Inflammatory macrophage (primary cell): ENCODE results near the gene CD300A.
"Not testable (repeated sequence)": the region's sequence is repeated elsewhere in the genome, so short reads cannot be mapped to it uniquely, and the experiment has no call there.

ENCODE experiments used
- DNase-seq, 2 donors: peaks; one replicate each; pipeline ENCODE4 v3.0.0-alpha.2; 2020 to 2022

Gene CD300A

DNA sequence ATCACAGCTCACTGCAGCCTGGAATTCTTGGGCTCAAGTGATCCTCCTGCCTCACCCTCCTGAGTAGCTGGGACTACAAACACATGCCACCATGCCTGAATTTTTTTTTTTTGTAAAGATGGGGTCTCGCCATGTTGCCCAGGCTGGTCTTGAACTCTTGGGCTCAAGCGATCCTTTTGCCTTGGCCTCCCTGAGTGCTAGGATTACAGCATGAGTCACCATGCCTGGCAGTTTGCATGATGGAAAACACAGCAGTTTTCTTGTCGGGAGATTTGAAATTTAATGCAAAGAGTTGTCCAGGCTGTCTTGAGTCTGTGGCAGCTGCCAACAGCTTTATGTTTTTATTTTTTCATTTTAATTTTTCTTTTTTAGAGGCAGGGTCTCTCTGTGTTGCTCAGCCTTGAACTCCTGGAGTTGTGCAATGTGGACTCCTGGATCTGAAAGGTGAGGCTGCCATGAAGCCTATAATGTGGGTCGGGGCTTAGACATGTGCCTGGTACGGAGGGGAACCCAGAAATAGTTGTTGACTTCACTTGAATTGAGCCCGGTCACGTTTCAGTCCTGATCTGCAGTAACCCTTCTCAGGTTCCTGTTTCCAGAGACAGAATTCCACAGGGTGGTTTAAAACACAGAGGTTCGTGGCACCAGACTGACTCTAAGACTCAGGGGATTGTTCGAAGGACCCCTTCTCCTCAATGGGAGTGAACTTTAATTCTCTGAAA lies 18.7 kb downstream of the CD300A start:
- DNase-seq, result no peak

- DNase-seq, result no peak
Measured at GRCh38 chr17:74485841-74486240, 19.4 kb downstream of the CD300A start.

- DNase-seq, result not testable (repeated sequence)
Measured at GRCh38 chr17:74488276-74488675, 21.8 kb downstream of the CD300A start.

DNA sequence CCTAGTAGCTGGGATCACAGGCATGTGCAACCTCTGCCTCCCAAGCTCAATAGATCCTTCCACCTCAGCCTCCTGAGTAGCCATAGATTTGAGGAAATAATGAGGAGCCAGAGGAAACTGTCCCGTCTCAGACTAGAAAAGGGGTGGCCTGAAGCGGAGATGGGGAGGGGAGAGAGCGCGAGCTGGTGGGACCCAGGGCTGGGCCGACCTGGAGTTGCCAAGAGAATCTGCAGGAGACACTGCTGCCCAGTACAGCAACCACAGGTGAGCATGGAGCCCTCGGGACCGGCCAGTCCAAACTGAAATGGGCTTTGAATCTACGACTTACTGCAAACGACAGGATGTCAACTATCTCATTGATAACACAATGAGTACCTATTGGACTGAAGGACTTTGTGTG lies 24.3 kb downstream of the CD300A start:
- no peak for DNase-seq

DNA sequence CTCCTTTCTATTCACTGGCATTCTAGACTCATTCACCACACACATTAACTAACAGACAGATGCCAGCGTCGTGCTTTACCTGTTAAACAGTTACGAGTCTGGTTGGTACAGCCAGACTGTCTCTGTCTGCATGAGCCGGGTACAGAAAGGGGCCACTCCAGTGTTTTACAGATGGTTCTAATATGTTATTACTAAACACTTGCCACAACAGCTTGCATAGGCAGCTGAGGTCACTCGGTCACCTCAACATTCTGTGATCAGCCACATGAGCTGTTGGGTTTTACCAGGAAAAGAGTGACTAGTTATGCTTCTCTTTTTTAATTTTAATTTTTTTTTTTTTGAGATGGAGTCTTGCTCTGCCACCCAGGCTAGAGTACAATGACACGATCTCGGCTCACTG lies 25.2 kb downstream of the CD300A start:
- peak; percentile 88 to 91 for DNase-seq

DNA sequence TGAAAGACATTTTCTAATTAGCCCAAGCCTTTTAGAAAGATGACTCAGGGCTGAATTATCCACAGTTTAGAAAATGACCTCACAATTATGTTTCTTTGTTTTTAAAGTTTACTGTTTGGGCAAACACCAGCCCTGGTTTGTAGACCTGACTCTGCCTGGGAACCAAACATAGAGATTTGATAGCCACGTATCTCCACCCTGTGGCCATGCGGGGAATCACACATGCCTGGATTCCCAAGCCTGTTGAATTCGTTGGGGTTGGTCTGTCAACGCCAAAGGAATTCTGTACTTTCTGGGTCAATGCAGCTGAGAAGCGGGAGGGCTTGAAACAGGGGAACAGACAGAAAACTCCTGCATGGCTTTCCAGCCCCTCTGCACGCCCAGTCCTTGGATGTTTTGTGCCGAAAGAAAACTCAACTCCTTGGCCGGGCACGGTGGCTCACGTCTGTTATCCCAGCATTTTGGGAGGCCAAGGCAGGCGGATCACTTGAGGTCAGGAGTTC lies 26.9 kb downstream of the CD300A start:
- DNase-seq, result peak; percentile 81 to 84

DNA sequence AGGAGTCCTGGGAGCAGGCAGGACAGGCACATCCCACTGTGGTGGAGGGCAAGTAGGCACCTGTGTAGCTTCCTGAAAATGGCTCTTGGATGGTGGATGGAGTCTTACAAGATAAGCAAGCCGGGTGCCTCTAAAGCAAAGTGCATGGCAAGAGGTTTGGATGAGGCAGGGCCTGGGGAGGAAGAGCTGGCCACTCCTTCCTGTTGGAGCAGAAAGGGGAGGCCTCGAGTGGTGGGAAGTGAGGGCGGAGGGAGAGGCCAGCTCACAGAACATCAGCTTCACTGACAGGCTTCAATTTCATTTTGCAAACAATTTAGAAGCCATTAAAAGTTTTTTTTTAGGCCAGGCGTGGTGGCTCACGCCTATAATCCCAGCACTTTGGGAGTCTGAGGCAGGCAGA lies 31.0 kb downstream of the CD300A start:
- peak; percentile 31 to 56 for DNase-seq

GRCh38 chr17:74499992-74500391 lies 33.6 kb downstream of the CD300A start:
- no peak for DNase-seq

DNA sequence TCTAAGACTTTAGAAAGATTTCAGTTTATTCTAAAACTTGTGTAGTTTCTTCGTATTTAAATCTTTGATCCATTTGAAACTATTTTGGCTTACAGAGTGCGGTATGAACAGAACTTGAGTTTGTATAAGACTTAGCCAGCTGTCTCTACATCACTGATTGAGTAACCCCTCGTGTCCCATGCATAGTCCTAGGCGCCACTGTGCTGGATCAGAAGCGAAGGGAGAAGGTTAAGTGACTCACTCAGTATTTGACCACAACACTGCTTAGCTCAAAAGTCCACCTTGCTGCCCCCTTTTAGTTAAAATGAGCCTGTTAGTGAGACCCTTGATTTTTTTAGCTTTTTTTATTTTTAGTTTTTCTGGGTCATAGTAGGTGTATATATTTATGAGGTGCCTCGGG lies 36.4 kb downstream of the CD300A start:
- peak; percentile 58 to 70 for DNase-seq

DNA sequence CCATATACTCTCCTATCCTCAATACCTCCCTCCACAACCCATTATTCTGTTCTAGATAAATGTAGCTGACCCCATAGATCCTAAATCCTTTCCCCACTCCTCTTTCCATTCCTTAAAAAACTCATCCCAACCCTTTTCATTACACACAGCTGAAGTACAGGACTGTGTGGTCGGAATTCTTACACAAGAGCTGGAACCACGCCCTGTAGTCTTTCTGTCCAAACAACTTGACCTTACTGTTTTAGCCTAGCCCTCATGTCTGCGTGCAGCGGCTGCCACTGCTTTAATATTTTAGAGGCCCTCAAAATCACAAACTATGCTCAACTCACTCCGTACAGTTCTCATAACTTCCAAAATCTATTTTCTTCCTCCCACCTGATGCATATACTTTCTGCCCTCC lies 37.5 kb downstream of the CD300A start:
- DNase-seq, result peak; percentile 35 to 40

GRCh38 chr17:74508156-74508555 lies 41.7 kb downstream of the CD300A start:
- no peak for DNase-seq

- DNase-seq, result peak in 1 of 2 donors; percentile 53
Measured at GRCh38 chr17:74512036-74512435, 45.6 kb downstream of the CD300A start.

DNA sequence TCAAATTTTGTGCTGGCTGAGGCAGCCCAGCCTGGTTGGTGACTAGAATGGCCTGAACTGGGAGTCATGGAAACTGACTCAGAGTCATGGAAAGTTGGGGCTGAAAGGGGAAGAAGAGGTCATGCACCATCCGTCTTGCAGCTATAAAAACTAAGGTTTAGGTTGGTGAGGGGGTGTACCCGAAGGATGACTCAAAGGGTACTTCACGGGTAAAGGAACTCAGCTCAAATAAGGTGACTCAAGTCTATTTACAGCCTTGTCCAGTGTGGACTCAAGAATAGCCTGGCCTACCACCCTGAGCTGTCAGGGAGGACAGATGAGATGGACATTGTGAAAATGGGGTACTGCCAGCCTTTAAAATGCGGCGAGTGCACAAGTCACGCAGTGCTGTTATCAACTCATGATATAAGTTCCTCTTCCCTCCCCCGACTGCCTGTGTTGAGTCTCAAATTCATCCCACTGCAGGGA lies 46.2 kb downstream of the CD300A start:
- peak; percentile 95 to 98 for DNase-seq

DNA sequence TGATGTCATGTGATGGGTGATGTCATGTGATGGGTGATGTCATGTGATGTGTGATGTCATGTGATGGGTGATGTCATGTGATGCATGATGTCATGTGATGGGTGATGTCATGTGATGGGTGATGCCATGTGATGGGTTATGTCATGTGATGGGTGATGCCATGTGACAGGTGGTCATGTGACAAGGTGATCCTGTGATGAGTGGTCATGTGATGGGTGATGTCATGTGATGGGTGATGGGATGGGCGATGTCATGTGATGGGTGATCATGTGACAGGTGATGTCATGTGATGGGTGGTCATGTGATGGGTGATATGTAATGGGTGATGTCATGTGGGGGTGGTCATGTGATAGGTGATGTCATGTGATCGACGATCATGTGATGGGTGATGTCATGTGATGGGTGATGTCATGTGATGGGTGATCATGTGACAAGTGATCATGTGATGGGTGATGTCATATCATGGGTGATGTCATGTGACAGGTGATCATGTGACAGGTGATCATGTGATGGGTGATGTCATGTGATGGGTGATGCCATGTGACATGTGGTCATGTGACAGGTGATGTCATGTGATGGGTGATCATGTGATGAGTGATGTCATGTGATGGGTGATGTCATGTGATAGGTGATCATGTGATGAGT lies 47.7 kb downstream of the CD300A start:
- DNase-seq, result peak; percentile 68 to 78

- DNase-seq, result peak; percentile 59 to 69
Measured at GRCh38 chr17:74514632-74515334, 48.3 kb downstream of the CD300A start.

DNA sequence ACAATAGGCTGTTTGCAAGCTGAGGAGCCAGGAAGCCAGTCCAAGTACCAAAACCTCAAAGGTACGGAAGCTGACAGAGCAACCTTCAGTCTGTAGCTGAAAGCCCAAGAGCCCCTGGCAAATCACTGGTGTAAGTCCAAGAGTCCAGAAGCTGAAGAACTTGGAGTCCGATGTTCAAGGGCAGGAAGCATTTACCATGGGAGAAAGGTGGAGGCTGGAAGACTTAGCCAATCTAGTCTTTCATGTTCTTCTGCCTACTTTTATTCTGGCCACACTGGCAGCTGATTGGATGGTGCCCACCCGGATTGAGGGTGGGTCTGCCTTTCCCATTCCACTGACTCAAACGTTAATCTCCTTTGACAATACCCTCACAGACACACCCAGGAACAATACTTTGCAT lies 49.5 kb downstream of the CD300A start:
- DNase-seq, result no peak

GRCh38 chr17:74516561-74517328 lies 50.3 kb downstream of the CD300A start:
- DNase-seq, result peak; percentile 40 to 56

DNA sequence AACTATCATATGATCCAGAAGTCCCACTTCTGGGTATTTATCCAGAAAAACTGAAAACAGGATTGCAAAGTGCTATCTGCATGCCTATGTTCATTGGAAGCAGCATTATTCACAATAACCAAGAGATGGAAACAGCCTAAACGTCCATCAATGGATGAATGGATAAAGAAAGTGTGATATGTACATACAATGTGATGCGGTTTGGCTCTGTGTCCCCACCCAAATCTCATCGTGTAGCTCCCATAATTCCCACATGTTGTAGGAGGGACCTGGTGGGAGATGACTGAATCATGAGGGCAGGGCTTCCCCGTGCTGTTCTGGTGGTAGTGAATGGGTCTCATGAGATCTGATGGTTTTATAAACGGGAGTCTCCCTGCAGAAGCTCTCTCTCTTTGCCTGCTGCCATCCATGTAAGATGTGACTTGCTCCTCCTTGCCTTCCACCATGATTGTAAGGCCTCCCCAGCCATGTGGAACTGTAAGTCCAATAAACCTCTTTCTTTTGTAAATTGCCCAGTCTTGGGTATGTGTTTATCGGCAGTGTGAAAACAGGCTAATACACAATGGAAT lies 52.1 kb downstream of the CD300A start:
- not testable (repeated sequence) for DNase-seq

DNA sequence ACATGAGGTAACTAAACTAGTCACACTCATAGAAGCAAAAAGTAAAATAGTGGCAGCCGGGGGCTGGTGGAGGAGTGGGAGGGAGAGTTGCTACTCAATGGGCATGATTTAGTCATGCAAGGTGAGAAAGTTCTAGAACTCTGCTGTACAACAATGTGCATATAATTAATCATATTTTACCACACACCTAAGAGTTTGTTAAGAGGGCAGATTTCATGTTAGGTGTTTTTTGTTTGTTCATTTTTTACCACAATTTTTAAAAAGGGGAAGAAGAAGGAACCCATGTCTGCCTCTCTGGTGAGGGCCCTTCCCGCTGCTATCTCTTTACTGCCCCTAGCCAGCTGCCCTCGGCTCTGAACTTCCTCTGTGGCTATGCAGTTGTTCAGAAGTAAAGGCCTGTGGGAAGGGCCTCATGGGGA lies 53.6 kb downstream of the CD300A start:
- peak; percentile 78 to 80 for DNase-seq

GRCh38 chr17:74520790-74521480 lies 54.5 kb downstream of the CD300A start:
- peak; percentile 96 to 97 for DNase-seq

- peak; percentile 83 to 92 for DNase-seq
Measured at GRCh38 chr17:74521701-74522201, 55.3 kb downstream of the CD300A start.
